Duodenal mucosa (tissue), 2 donors: ENCODE results near the gene STK17B.

Experiments
- H3K27ac ChIP-seq: one replicate; pipeline ENCODE4 v1.7.0; 2013; ENCODE audit warnings: low read depth, low read length
- H3K27me3 ChIP-seq, 2 donors: one replicate each; pipeline ENCODE4 v1.7.0; 2013; ENCODE audit warnings: low read length in 2 of 2, control low read depth in 1 of 2; ENCODE audit not compliant: insufficient read depth in 2 of 2, control insufficient read depth in 1 of 2
- H3K36me3 ChIP-seq, 2 donors: one replicate each; pipeline ENCODE4 v1.7.0; 2013; ENCODE audit warnings: low read length in 2 of 2, control low read depth in 1 of 2; ENCODE audit not compliant: insufficient read depth in 2 of 2, control insufficient read depth in 1 of 2
- H3K4me1 ChIP-seq, 2 donors: one replicate each; pipeline ENCODE4 v1.7.0; 2013; ENCODE audit warnings: low read length in 2 of 2, control low read depth in 1 of 2; ENCODE audit not compliant: insufficient read depth in 2 of 2, control insufficient read depth in 1 of 2
- H3K4me3 ChIP-seq, 2 donors: one replicate each; pipeline ENCODE4 v1.7.0; 2013; ENCODE audit warnings: low read length in 2 of 2, low read depth in 1 of 2
- H3K9ac ChIP-seq, 2 donors: one replicate each; pipeline ENCODE4 v1.7.0; 2013; ENCODE audit warnings: low read length in 2 of 2, low read depth in 1 of 2
- H3K9me3 ChIP-seq, 2 donors: one replicate each; pipeline ENCODE4 v1.7.0; 2013; ENCODE audit warnings: low read length in 2 of 2, control low read depth in 1 of 2; ENCODE audit not compliant: control insufficient read depth in 1 of 2

STK17B gene

DNA sequence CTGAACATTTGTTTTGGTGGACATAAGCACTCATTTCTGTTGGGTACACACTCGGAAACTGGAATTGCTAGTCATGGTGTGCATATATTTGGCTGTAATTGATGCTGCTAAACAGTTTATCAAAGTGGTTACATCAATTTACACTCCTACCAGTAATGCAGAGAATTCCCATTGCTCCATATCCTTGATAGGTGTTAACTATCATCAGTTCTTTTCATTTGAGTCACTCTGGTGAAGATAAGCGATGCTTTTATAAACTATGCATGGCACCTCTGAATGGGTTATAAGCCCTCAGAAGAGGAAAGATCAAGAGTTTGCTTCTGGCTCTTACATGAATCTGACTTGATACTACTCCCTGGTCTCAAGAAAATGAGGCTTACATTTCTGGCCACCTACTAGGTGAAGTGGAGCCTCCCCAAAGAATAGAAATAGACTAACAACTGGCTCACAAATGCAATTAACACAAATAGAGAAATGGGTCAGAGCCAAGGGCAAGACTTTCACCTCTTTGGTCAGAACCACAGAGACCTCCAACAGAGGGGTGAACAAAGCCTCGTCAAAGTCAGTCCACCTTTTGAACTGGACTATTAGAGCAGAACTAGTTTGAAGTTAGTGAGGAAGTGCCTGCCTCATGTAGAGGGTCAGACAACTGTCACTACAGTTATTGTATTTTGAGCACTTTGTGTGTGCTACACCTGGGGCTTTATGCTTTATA is 15.0 kb upstream of the STK17B start:
- no peak overlapping the region for H3K27ac ChIP-seq
- H3K4me3 ChIP-seq = no peak overlapping the region

GRCh38 chr2:196184921-196185320 is 13.5 kb upstream of the STK17B start:
- H3K27me3 ChIP-seq = no peaks in the 10 kb centered on the region
- H3K9me3 ChIP-seq = no peaks in the 10 kb centered on the region
- H3K27ac ChIP-seq = no peak overlapping the region
- peaks cover 7 to 10% of the 10 kb centered on the region in 2 donors for H3K4me1 ChIP-seq
- H3K4me3 ChIP-seq = no peak overlapping the region
- no peaks in the 10 kb centered on the region for H3K36me3 ChIP-seq
- no peak overlapping the region for H3K9ac ChIP-seq

More for the DNA sequence above, 15.0 kb upstream of the STK17B start:
- no peaks in the 10 kb centered on the region for H3K27me3 ChIP-seq
- no peak overlapping the region for H3K9ac ChIP-seq
- no peaks in the 10 kb centered on the region for H3K9me3 ChIP-seq
- no peaks in the 10 kb centered on the region for H3K36me3 ChIP-seq
- peaks cover 7 to 10% of the 10 kb centered on the region in 2 donors for H3K4me1 ChIP-seq

DNA sequence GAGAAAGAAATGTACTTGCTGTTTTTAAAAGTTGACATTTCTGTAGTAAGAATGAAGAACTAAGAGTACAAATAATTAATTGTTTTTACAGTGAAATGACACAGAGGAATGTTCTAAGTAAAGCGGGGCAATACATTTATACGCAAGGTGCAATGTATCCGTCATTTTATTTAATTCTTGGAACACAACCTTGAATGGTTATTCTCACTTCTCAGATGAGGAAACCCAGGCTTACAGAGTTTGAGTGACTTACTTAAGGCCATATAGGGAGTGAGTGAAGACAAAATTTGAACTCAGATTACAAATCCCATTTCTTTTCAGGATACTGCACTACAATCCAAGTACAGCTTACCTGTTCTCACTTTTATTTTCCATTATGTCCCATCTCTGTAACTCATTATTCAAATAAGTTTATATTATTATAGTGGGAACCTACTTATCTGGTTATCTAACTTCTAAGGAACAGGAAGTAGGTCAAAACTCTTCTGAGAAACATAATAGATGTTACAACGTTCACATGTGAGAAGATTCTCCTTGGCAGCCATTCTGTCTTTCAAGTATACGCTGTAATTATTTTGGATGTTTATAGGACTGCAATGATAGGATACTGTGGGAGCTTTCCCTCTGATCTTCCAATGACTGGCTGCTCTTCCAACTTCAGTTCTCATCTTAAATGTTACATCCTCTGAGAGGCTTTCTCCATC is 12.3 kb upstream of the STK17B start:
- H3K27ac ChIP-seq = no peak overlapping the region
- no peak overlapping the region for H3K9ac ChIP-seq
- H3K9me3 ChIP-seq = no peaks in the 10 kb centered on the region
- H3K4me3 ChIP-seq = no peak overlapping the region
- H3K36me3 ChIP-seq = no peaks in the 10 kb centered on the region
- peaks cover 7 to 10% of the 10 kb centered on the region in 2 donors for H3K4me1 ChIP-seq
- no peaks in the 10 kb centered on the region for H3K27me3 ChIP-seq

DNA sequence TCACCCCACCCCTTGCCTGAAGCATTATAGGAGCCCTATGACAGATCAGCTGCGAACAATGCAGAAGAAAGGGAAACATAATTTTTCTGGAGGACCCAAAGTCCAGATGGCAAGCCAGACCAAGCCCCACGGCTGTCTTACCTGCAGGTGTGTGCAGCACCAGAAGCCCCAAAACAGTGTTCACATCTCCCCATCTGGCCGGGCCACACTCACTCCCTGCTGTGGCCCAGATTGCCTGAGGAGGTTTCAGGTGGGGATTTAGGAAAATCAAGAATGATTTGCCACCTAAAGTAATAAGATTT is 11.7 kb upstream of the STK17B start:
- no peaks in the 10 kb centered on the region for H3K27me3 ChIP-seq
- no peak overlapping the region for H3K4me3 ChIP-seq
- peaks cover 7 to 10% of the 10 kb centered on the region in 2 donors for H3K4me1 ChIP-seq
- H3K9me3 ChIP-seq = no peaks in the 10 kb centered on the region
- no peak overlapping the region for H3K27ac ChIP-seq
- no peaks in the 10 kb centered on the region for H3K36me3 ChIP-seq
- no peak overlapping the region for H3K9ac ChIP-seq

- Histone ChIP-seq H3K9ac (no peak overlapping the region), H3K36me3 (no peaks in the 10 kb centered on the region), H3K4me1 (peaks cover 7 to 10% of the 10 kb centered on the region in 2 donors), H3K27ac (no peak overlapping the region), H3K9me3 (no peaks in the 10 kb centered on the region), H3K27me3 (no peaks in the 10 kb centered on the region), H3K4me3 (no peak overlapping the region)
These were observed 11.2 kb upstream of the STK17B start for GRCh38 chr2:196182439-196183171.

GRCh38 chr2:196181484-196181883 is 10.1 kb upstream of the STK17B start:
- Histone ChIP-seq H3K27me3 (no peaks in the 10 kb centered on the region), H3K4me1 (peaks cover 17 to 19% of the 10 kb centered on the region in 2 donors), H3K9me3 (no peaks in the 10 kb centered on the region), H3K27ac (no peak overlapping the region), H3K9ac (no peak overlapping the region), H3K4me3 (no peak overlapping the region), H3K36me3 (no peaks in the 10 kb centered on the region)

GRCh38 chr2:196177124-196177523 is 5.7 kb upstream of the STK17B start:
- Histone ChIP-seq H3K9me3 (no peaks in the 10 kb centered on the region), H3K36me3 (no peaks in the 10 kb centered on the region), H3K9ac (peak overlapping the region in 1 of 2 donors; percentile 25), H3K27ac (peak overlapping the region; percentile 24), H3K4me1 (peaks cover 13 to 15% of the 10 kb centered on the region in 2 donors), H3K27me3 (no peaks in the 10 kb centered on the region), H3K4me3 (peak overlapping the region; percentile 7 to 20)

DNA sequence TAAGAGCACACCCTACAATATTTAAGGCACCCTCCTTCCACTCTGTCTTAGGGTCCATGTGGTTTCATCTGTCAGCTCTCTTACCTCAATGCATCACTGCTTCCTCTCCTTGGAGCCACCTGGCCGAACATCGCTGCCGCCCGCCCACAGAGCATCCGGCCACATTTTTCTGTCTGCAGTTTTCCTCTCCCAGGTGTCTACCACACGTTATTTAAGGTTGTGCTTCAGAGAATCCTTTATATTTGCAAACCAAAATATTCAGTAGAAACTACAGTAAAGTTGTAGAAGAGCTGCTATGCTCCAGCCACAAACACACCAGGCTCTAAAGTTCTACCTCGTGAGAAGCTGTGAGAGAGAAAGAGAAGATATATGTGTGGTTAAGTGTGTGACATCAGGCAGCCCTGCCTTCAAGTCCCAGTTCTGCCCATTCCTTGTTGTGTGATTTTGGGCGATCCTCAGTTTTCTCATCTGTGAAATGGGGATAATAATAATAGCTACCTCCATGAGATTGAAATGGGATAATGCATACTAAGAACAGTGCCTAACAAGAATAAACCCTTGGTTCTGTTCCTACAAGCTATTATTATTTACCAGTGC is 4.9 kb upstream of the STK17B start:
- Histone ChIP-seq H3K27ac (no peak overlapping the region), H3K9ac (no peak overlapping the region), H3K4me3 (peak overlapping the region in 1 of 2 donors; percentile 22), H3K36me3 (no peaks in the 10 kb centered on the region), H3K27me3 (no peaks in the 10 kb centered on the region), H3K4me1 (peaks cover 14 to 18% of the 10 kb centered on the region in 2 donors), H3K9me3 (no peaks in the 10 kb centered on the region)

DNA sequence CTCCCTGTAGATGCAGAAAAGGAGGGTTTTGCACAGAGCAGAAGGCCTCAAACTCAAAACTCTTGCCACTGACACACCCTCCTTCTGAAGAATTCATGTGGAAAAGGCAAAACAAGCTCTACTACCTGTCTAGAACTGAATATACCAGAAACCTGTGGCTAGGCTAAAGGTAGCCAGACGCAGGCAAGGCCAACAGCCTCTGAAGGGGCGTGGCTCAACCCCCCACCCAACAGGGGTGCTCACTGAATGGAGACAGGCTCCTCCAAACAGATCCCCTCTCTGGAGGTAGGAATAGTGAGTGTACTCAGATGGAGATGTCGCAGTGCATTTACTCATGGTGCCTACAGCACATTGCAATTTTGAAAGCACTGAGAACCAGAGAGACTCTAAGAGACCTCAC is 3.0 kb upstream of the STK17B start:
- no peak overlapping the region for H3K9ac ChIP-seq
- peak overlapping the region in 1 of 2 donors; percentile 11 for H3K4me3 ChIP-seq
- no peak overlapping the region for H3K27ac ChIP-seq
- H3K4me1 ChIP-seq = peaks cover 14 to 18% of the 10 kb centered on the region in 2 donors
- H3K9me3 ChIP-seq = no peaks in the 10 kb centered on the region
- no peaks in the 10 kb centered on the region for H3K36me3 ChIP-seq
- H3K27me3 ChIP-seq = no peaks in the 10 kb centered on the region

DNA sequence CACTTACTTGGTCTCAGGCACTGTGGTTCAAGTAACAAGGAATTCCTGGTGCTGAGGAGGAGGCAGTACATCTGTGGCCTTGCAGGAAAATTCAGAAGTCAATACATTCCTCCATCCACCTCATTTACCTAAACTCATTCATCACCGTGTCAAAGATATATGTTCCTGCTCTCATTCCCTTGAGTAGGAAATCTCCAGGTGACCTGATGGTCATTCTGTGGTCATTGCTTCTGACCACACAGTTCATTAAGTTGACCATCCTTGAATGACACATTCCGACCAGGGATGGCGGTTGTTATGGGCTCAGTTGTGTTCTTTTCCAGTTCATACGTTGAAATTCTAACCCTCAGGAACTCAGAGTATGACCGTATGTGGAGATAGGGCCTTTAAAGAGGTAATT is 2.1 kb upstream of the STK17B start:
- Histone ChIP-seq H3K36me3 (no peaks in the 10 kb centered on the region), H3K4me3 (no peak overlapping the region), H3K4me1 (peaks cover 14 to 18% of the 10 kb centered on the region in 2 donors), H3K27me3 (no peaks in the 10 kb centered on the region), H3K9ac (no peak overlapping the region), H3K9me3 (no peaks in the 10 kb centered on the region), H3K27ac (no peak overlapping the region)
